MCF 10A (cell line): ENCODE measurements around the gene OCIAD2. TPM values are rescaled to one million over a fixed set of nuclear protein-coding genes. Genes with fewer than 3 reads are reported as not detected.
"Not testable (repeated sequence)": the region's sequence is repeated elsewhere in the genome, so short reads cannot be mapped to it uniquely, and the experiment has no call there.

Source experiments
- BruUV-seq: library from RNA; stranded (reverse); fragments of 400-500 nt; replicated peaks from 2 replicates; lab custom pipeline; 2021; lab: Mats Ljungman, UMichigan
- CTCF ChIA-PET: fragments of 300-600 bp; sonication (Branson Sonifier 250); formaldehyde crosslinking; extraction: SDS; loops from one replicate; lab custom pipeline; 2021; ENCODE audit warnings: antibody characterized with exemption, inconsistent platforms; lab: Yijun Ruan, JAX
- POLR2A ChIA-PET: fragments of 300-600, 350-650 bp; sonication (Branson Sonifier 250); formaldehyde crosslinking; extraction: SDS; loops from one replicate; lab custom pipeline; 2020; ENCODE audit warnings: antibody characterized with exemption, inconsistent platforms; lab: Yijun Ruan, JAX
- DNase-seq: peaks from one replicate; pipeline ENCODE4 v3.0.0-alpha.2; 2018; ENCODE audit not compliant: unreplicated experiment
- H3K27ac Mint-ChIP-seq: one replicate; pipeline ENCODE4 v1.8.0; 2022; ENCODE audit warnings: mild to moderate bottlenecking, low read depth, mixed read lengths; ENCODE audit not compliant: unreplicated experiment
- H3K27me3 Mint-ChIP-seq: one replicate; pipeline ENCODE4 v1.8.0; 2022; ENCODE audit warnings: mixed read lengths; ENCODE audit not compliant: insufficient read depth, unreplicated experiment
- H3K36me3 Mint-ChIP-seq: one replicate; pipeline ENCODE4 v1.8.0; 2022; ENCODE audit warnings: mild to moderate bottlenecking, moderate library complexity, mixed read lengths; ENCODE audit not compliant: insufficient read depth, unreplicated experiment
- H3K4me1 Mint-ChIP-seq: one replicate; pipeline ENCODE4 v1.8.0; 2022; ENCODE audit warnings: mixed read lengths; ENCODE audit not compliant: insufficient read depth, unreplicated experiment
- H3K4me3 Mint-ChIP-seq: one replicate; pipeline ENCODE4 v1.8.0; 2022; ENCODE audit warnings: mild to moderate bottlenecking, moderate library complexity, mixed read lengths; ENCODE audit not compliant: unreplicated experiment
- H3K9me3 Mint-ChIP-seq: one replicate; pipeline ENCODE4 v1.8.0; 2022; ENCODE audit warnings: mixed read lengths; ENCODE audit not compliant: unreplicated experiment
- intact Hi-C: fragments of 100-400 bp; cut with micrococcal nuclease; formaldehyde crosslinking; loops from 2 replicates; pipeline ENCODE4 v1.14.1; 2022
- total RNA-seq: library from RNA; stranded (reverse); gene quantifications from 2 replicates; pipeline ENCODE4 v1.2.3, GENCODE V29; 2022
- TF ChIP-seq, protein P1 (sequence below): fragments of 200-600 bp; IDR thresholded peaks from one replicate; pipeline ENCODE4 v1.8.0; 2022; ENCODE audit warnings: antibody characterized with exemption, mild to moderate bottlenecking; ENCODE audit not compliant: unreplicated experiment

OCIAD2 gene
- total RNA-seq, 1 experiment from 2014 or later, result 94.1 TPM

DNA sequence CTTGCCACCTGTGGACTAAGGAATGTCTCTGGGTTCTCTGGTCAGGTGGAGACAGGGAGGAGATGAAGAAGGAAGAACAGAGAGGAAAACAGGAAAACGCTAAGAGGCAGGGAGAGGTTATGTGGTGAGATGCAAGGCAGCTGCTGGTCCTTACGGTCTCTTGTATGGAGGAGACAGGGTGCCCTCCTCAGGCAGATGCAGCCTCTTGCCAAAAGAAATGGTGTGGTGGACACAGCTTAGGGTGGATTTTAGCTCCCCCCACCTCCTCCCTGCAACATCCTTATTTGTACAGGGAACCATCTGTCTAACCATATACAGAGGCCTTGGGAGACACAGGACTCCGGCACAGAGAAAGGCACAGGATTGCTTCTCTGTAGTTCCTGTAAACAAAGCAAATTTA is 9.7 kb downstream of the OCIAD2 start:
- BruUV-seq, result no TSS peak
- TF ChIP-seq, protein P1, sequence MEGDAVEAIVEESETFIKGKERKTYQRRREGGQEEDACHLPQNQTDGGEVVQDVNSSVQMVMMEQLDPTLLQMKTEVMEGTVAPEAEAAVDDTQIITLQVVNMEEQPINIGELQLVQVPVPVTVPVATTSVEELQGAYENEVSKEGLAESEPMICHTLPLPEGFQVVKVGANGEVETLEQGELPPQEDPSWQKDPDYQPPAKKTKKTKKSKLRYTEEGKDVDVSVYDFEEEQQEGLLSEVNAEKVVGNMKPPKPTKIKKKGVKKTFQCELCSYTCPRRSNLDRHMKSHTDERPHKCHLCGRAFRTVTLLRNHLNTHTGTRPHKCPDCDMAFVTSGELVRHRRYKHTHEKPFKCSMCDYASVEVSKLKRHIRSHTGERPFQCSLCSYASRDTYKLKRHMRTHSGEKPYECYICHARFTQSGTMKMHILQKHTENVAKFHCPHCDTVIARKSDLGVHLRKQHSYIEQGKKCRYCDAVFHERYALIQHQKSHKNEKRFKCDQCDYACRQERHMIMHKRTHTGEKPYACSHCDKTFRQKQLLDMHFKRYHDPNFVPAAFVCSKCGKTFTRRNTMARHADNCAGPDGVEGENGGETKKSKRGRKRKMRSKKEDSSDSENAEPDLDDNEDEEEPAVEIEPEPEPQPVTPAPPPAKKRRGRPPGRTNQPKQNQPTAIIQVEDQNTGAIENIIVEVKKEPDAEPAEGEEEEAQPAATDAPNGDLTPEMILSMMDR, result no peak
- CTCF ChIA-PET, result interaction anchor here (1.2 kb wide), 1 partner anchor 9 kb away, joined by 4 read pairs; no protein-coding TSS in a partner anchor
- POLR2A ChIA-PET, result no interaction called here
- Mint-ChIP-seq H3K9me3 (no peaks in the 10 kb centered on the region), H3K36me3 (peaks cover 31% of the 10 kb centered on the region), H3K4me3 (no peak overlapping the region), H3K4me1 (peaks cover 24% of the 10 kb centered on the region), H3K27ac (no peak overlapping the region), H3K27me3 (no peaks in the 10 kb centered on the region)
- DNase-seq, result no peak
- intact Hi-C loops, result no loop called here

DNA sequence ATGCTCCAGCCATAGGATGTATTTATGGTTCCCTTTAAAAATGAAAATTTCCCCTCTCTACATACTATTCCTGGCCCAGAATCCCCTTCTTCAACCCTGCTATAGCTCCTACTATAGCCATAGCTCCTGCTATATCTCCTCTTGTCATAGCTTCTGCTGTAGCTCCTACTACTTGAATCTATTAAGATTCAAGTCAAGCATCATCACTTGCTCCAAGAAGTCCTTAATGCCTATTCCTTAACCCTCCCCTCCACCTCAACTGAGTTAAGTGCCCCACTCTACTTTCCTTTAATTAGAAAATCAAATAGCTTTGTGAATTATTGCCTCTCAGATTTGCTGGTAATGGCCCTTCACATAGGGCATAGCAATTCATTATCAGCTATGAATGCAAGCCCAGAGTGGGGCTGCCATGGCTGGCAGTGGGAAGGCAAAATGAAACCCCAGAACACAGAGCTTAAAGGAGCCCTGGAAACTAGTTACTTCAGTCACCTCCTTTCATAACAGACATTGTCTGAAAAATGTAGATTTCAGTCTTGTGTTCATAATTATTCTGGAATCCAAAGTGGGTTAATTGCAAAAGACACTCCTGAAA is 15.4 kb downstream of the OCIAD2 start:
- no peak overlapping the region for H3K4me3 Mint-ChIP-seq
- no peak for DNase-seq
- H3K27me3 Mint-ChIP-seq, result no peaks in the 10 kb centered on the region
- no peak overlapping the region for H3K27ac Mint-ChIP-seq
- POLR2A ChIA-PET, result interaction anchor here (0.6 to 0.8 kb wide), 2 partner anchors 54 to 257 kb away, joined by 3 read pairs; no protein-coding TSS in a partner anchor
- peaks cover 43% of the 10 kb centered on the region for H3K36me3 Mint-ChIP-seq
- H3K4me1 Mint-ChIP-seq, result no peaks in the 10 kb centered on the region
- intact Hi-C loops, result no loop called here
- BruUV-seq, result no TSS peak
- TF ChIP-seq, protein P1, result no peak
- CTCF ChIA-PET, result interaction anchor here (0.6 kb wide), 1 partner anchor 33 kb away, joined by 3 read pairs; no protein-coding TSS in a partner anchor
- H3K9me3 Mint-ChIP-seq, result no peaks in the 10 kb centered on the region

DNA sequence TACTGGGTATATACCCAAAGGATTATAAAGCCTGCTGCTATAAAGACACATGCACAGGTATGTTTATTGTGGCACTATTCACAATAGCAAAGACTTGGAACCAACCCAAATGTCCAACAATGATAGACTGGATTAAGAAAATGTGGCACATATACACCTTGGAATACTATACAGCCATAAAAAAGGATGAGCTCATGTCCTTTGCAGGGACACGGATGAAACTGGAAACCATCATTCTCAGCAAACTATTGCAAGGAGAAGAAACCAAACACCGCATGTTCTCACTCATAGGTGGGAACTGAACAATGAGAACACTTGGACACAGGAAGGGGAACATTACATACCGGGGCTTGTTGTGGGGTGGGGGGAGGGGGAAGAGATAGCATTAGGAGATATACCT is 16.8 kb downstream of the OCIAD2 start:
- DNase-seq, BruUV-seq, intact Hi-C loops, CTCF ChIA-PET, H3K4me1 Mint-ChIP-seq, H3K27me3 Mint-ChIP-seq, H3K27ac Mint-ChIP-seq, POLR2A ChIA-PET, H3K4me3 Mint-ChIP-seq, H3K9me3 Mint-ChIP-seq: not testable (repeated sequence)
- H3K36me3 Mint-ChIP-seq, result peaks cover 39% of the 10 kb centered on the region

DNA sequence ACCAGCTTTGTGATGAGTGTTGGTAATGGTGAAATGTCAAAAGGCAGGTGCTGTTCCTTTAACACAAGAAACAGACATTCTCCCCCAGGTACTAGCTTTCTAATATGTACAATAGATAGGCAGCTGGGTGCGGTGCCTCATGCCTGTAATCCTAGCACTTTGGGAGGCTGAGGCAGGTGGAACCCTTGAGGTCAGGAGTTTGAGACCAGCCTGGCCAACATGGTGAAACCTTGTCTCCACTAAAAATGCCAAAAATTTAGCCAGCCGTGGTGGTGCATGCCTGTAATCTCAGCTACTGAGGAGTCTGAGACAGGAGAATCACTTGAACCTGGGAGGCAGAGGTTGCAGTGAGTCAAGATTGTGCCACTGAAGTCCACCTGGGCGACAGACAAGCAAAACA is 24.9 kb downstream of the OCIAD2 start:
- CTCF ChIA-PET, H3K36me3 Mint-ChIP-seq, H3K27me3 Mint-ChIP-seq, intact Hi-C loops, POLR2A ChIA-PET, H3K9me3 Mint-ChIP-seq, H3K4me3 Mint-ChIP-seq, BruUV-seq, H3K27ac Mint-ChIP-seq, H3K4me1 Mint-ChIP-seq, DNase-seq: not testable (repeated sequence)

DNA sequence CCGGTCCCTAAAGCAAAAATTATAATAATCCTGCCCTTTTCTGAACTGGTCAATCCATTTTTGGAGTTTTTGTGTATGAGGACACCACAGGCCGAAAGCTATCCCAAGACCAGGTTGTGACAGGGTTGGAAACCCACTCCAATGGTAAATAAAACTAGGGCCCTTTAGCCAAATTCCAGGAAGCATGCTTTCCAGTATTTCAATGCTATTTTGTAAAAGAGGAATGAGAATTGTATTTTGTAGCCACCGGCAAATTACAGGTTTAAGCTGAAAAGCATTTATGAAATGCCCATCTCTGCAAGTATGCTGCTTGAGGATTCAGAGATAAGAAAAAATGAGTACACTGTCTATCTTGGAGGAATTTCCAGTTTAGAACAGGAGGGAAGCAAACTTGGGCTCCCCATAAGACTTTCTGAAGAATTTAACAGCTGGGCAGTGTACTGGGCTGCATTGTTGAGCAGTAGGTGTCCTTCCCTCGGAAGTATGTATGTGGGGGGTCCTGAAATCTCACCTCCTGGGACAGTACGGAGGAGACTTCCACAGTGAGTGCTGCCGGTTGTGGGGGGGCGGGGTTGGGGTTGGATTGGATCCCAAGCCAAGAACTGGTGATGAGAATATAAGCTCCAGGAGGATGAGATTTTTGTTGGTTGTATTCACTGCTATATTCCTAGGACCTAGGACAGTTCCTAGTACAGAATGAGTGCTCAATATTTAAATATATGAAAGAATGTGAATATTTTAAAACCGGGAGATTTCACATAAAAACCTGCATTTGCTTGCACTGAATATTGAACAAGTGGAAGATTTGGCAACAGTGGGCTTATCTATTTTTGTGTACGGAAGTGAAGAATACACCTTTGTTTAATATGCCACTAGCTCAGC is 26.8 kb downstream of the OCIAD2 start:
- Mint-ChIP-seq H3K4me3 (no peak overlapping the region), H3K27me3 (no peaks in the 10 kb centered on the region), H3K27ac (no peak overlapping the region), H3K36me3 (no peaks in the 10 kb centered on the region), H3K9me3 (no peaks in the 10 kb centered on the region), H3K4me1 (no peaks in the 10 kb centered on the region)
- DNase-seq, result no peak
- TF ChIP-seq, protein P1, result no peak
- ChIA-PET CTCF (no interaction called here), POLR2A (interaction anchor here (0.8 to 1.1 kb wide), 2 partner anchors 18 to 81 kb away, joined by 3 read pairs; no protein-coding TSS in a partner anchor)
- no TSS peak for BruUV-seq
- intact Hi-C loops, result no loop called here
